ENCODE measurements around the gene POLN.

The POLN gene

GRCh38 chr4:2183394-2183793 is 58.5 kb downstream of the POLN start:
- Histone ChIP-seq H3K27ac (ENCODE audit: low read depth, low read length) (no peak overlapping the region), H3K9ac (ENCODE audit: low read length in 5 of 5) (no peak overlapping the region), H3K4me3 (ENCODE audit: low read depth in 1 of 5, low read length in 5 of 5) (no peak overlapping the region), H3K9me3 (ENCODE audit: control insufficient read depth in 5 of 5, low read length in 5 of 5) (peaks cover 0 to 12% (median 10%) of the 10 kb centered on the region in 5 donors), H3K27me3 (ENCODE audit: control insufficient read depth in 5 of 5, insufficient read depth in 4 of 5, low read length in 5 of 5) (no peaks in the 10 kb centered on the region), H3K36me3 (ENCODE audit: control insufficient read depth in 5 of 5, insufficient read depth in 5 of 5, low read length in 5 of 5) (no peaks in the 10 kb centered on the region), H3K4me1 (ENCODE audit: control insufficient read depth in 5 of 5, insufficient read depth in 5 of 5, low read length in 5 of 5) (peaks cover 0 to 5% (median 0%) of the 10 kb centered on the region in 5 donors)

- no peak overlapping the region for H3K4me3 ChIP-seq (ENCODE audit: low read depth in 1 of 5, low read length in 5 of 5)
- peaks cover 0 to 12% (median 10%) of the 10 kb centered on the region in 5 donors for H3K9me3 ChIP-seq (ENCODE audit: control insufficient read depth in 5 of 5, low read length in 5 of 5)
- H3K9ac ChIP-seq (ENCODE audit: low read length in 5 of 5), result no peak overlapping the region
- H3K4me1 ChIP-seq (ENCODE audit: control insufficient read depth in 5 of 5, insufficient read depth in 5 of 5, low read length in 5 of 5), result peaks cover 0 to 5% (median 0%) of the 10 kb centered on the region in 5 donors
- H3K27ac ChIP-seq (ENCODE audit: low read depth, low read length), result no peak overlapping the region
- no peaks in the 10 kb centered on the region for H3K27me3 ChIP-seq (ENCODE audit: control insufficient read depth in 5 of 5, insufficient read depth in 4 of 5, low read length in 5 of 5)
- H3K36me3 ChIP-seq (ENCODE audit: control insufficient read depth in 5 of 5, insufficient read depth in 5 of 5, low read length in 5 of 5), result no peaks in the 10 kb centered on the region
Observed at GRCh38 chr4:2182994-2183393, 58.9 kb downstream of the POLN start.

GRCh38 chr4:2180410-2180809 is 61.5 kb downstream of the POLN start:
- H3K27ac ChIP-seq (ENCODE audit: low read depth, low read length), result no peak overlapping the region

DNA sequence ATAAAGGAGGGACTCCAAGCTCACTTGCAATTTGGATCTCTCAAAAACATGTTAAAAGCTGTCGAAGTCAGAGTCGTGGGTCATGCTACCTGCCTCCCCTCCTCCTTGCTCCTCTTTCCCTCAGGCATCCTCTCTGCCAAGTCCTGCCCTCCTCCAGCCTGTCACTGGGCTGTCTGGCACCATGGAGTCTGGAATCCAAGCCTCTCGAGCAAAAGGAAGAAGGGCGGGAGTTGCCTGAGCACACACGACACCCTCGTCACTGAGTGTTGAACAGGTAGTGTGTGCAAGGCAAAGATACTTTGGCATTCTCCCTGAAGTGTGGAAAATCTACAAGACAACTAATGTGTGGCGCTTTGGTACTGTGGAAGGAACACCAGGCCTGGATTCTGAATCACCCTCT is 62.2 kb downstream of the POLN start:
- Histone ChIP-seq H3K4me1 (ENCODE audit: control insufficient read depth in 5 of 5, insufficient read depth in 5 of 5, low read length in 5 of 5) (peaks cover 0 to 27% (median 13%) of the 10 kb centered on the region in 5 donors), H3K9me3 (ENCODE audit: control insufficient read depth in 5 of 5, low read length in 5 of 5) (peaks cover 0 to 5% (median 2%) of the 10 kb centered on the region in 5 donors), H3K4me3 (ENCODE audit: low read depth in 1 of 5, low read length in 5 of 5) (no peak overlapping the region), H3K27ac (ENCODE audit: low read depth, low read length) (no peak overlapping the region), H3K36me3 (ENCODE audit: control insufficient read depth in 5 of 5, insufficient read depth in 5 of 5, low read length in 5 of 5) (no peaks in the 10 kb centered on the region), H3K27me3 (ENCODE audit: control insufficient read depth in 5 of 5, insufficient read depth in 4 of 5, low read length in 5 of 5) (no peaks in the 10 kb centered on the region), H3K9ac (ENCODE audit: low read length in 5 of 5) (no peak overlapping the region)

More at GRCh38 chr4:2180410-2180809, 61.5 kb downstream of the POLN start:
- Histone ChIP-seq H3K9me3 (ENCODE audit: control insufficient read depth in 5 of 5, low read length in 5 of 5) (peaks cover 0 to 5% (median 2%) of the 10 kb centered on the region in 5 donors), H3K27me3 (ENCODE audit: control insufficient read depth in 5 of 5, insufficient read depth in 4 of 5, low read length in 5 of 5) (no peaks in the 10 kb centered on the region), H3K36me3 (ENCODE audit: control insufficient read depth in 5 of 5, insufficient read depth in 5 of 5, low read length in 5 of 5) (no peaks in the 10 kb centered on the region), H3K9ac (ENCODE audit: low read length in 5 of 5) (no peak overlapping the region), H3K4me3 (ENCODE audit: low read depth in 1 of 5, low read length in 5 of 5) (no peak overlapping the region), H3K4me1 (ENCODE audit: control insufficient read depth in 5 of 5, insufficient read depth in 5 of 5, low read length in 5 of 5) (peaks cover 0 to 22% (median 12%) of the 10 kb centered on the region in 5 donors)

- Histone ChIP-seq H3K27ac (ENCODE audit: low read depth, low read length) (no peak overlapping the region), H3K9ac (ENCODE audit: low read length in 5 of 5) (no peak overlapping the region), H3K4me1 (ENCODE audit: control insufficient read depth in 5 of 5, insufficient read depth in 5 of 5, low read length in 5 of 5) (peaks cover 0 to 27% (median 13%) of the 10 kb centered on the region in 5 donors), H3K27me3 (ENCODE audit: control insufficient read depth in 5 of 5, insufficient read depth in 4 of 5, low read length in 5 of 5) (no peaks in the 10 kb centered on the region), H3K9me3 (ENCODE audit: control insufficient read depth in 5 of 5, low read length in 5 of 5) (peaks cover 0 to 5% (median 2%) of the 10 kb centered on the region in 5 donors), H3K36me3 (ENCODE audit: control insufficient read depth in 5 of 5, insufficient read depth in 5 of 5, low read length in 5 of 5) (no peaks in the 10 kb centered on the region), H3K4me3 (ENCODE audit: low read depth in 1 of 5, low read length in 5 of 5) (no peak overlapping the region)
Observed at GRCh38 chr4:2178986-2179385, 62.9 kb downstream of the POLN start.

DNA sequence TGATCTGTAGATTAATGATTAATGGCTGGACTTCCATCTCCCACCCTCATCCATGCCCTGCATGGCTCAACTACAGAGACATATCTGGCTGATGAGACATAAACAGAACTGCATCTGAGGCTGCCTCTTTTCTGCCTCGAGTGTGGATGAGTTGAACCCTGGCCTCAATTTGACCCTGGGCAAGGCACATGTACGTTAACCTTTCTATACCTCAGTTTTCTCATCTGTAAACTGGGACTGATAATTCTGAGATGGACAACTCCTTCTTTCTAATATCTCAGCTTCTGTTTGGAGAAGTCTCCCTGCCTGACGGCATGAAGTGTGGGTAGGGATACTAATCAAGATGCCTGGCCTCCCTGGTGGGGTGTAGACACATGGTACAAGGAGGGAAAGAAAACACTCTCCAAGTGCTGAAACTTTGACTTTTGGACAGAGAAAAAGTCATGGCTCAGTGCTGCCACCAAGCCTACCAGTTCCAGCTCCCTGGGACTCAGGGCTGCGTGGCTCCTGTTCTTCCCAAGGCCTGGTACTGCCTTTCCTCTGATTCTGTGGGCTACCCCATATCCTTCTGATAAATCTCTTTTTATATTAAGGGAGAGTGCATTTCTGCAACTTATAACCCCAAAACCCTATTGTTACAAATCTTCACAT is 64.4 kb downstream of the POLN start:
- H3K27ac ChIP-seq (ENCODE audit: low read depth, low read length), result no peak overlapping the region
- H3K27me3 ChIP-seq (ENCODE audit: control insufficient read depth in 5 of 5, insufficient read depth in 4 of 5, low read length in 5 of 5), result no peaks in the 10 kb centered on the region
- H3K4me1 ChIP-seq (ENCODE audit: control insufficient read depth in 5 of 5, insufficient read depth in 5 of 5, low read length in 5 of 5), result peaks cover 0 to 27% (median 15%) of the 10 kb centered on the region in 5 donors
- peaks cover 0 to 2% (median 0%) of the 10 kb centered on the region in 5 donors for H3K36me3 ChIP-seq (ENCODE audit: control insufficient read depth in 5 of 5, insufficient read depth in 5 of 5, low read length in 5 of 5)
- H3K4me3 ChIP-seq (ENCODE audit: low read depth in 1 of 5, low read length in 5 of 5), result no peak overlapping the region
- H3K9ac ChIP-seq (ENCODE audit: low read length in 5 of 5), result no peak overlapping the region
- peaks cover 0 to 5% (median 0%) of the 10 kb centered on the region in 5 donors for H3K9me3 ChIP-seq (ENCODE audit: control insufficient read depth in 5 of 5, low read length in 5 of 5)

- Histone ChIP-seq H3K4me1 (ENCODE audit: control insufficient read depth in 5 of 5, insufficient read depth in 5 of 5, low read length in 5 of 5) (peaks cover 0 to 27% (median 16%) of the 10 kb centered on the region in 5 donors), H3K9me3 (ENCODE audit: control insufficient read depth in 5 of 5, low read length in 5 of 5) (no peaks in the 10 kb centered on the region), H3K27ac (ENCODE audit: low read depth, low read length) (no peak overlapping the region), H3K4me3 (ENCODE audit: low read depth in 1 of 5, low read length in 5 of 5) (peak overlapping the region in 1 of 5 donors; percentile 26), H3K9ac (ENCODE audit: low read length in 5 of 5) (no peak overlapping the region), H3K27me3 (ENCODE audit: control insufficient read depth in 5 of 5, insufficient read depth in 4 of 5, low read length in 5 of 5) (no peaks in the 10 kb centered on the region), H3K36me3 (ENCODE audit: control insufficient read depth in 5 of 5, insufficient read depth in 5 of 5, low read length in 5 of 5) (peaks cover 0 to 2% (median 0%) of the 10 kb centered on the region in 5 donors)
Observed at GRCh38 chr4:2175990-2176698, 65.8 kb downstream of the POLN start.

- Histone ChIP-seq H3K36me3 (ENCODE audit: control insufficient read depth in 5 of 5, insufficient read depth in 5 of 5, low read length in 5 of 5) (peaks cover 2 to 14% (median 2%) of the 10 kb centered on the region in 5 donors), H3K27me3 (ENCODE audit: control insufficient read depth in 5 of 5, insufficient read depth in 4 of 5, low read length in 5 of 5) (no peaks in the 10 kb centered on the region), H3K4me1 (ENCODE audit: control insufficient read depth in 5 of 5, insufficient read depth in 5 of 5, low read length in 5 of 5) (peaks cover 0 to 27% (median 16%) of the 10 kb centered on the region in 5 donors), H3K9ac (ENCODE audit: low read length in 5 of 5) (no peak overlapping the region), H3K4me3 (ENCODE audit: low read depth in 1 of 5, low read length in 5 of 5) (no peak overlapping the region), H3K9me3 (ENCODE audit: control insufficient read depth in 5 of 5, low read length in 5 of 5) (no peaks in the 10 kb centered on the region), H3K27ac (ENCODE audit: low read depth, low read length) (no peak overlapping the region)
Observed at GRCh38 chr4:2174061-2174460, 67.9 kb downstream of the POLN start.

- Histone ChIP-seq H3K4me1 (ENCODE audit: control insufficient read depth in 5 of 5, insufficient read depth in 5 of 5, low read length in 5 of 5) (peaks cover 0 to 23% (median 16%) of the 10 kb centered on the region in 5 donors), H3K27me3 (ENCODE audit: control insufficient read depth in 5 of 5, insufficient read depth in 4 of 5, low read length in 5 of 5) (no peaks in the 10 kb centered on the region), H3K9ac (ENCODE audit: low read length in 5 of 5) (no peak overlapping the region), H3K36me3 (ENCODE audit: control insufficient read depth in 5 of 5, insufficient read depth in 5 of 5, low read length in 5 of 5) (peaks cover 2 to 23% (median 7%) of the 10 kb centered on the region in 5 donors), H3K27ac (ENCODE audit: low read depth, low read length) (no peak overlapping the region), H3K9me3 (ENCODE audit: control insufficient read depth in 5 of 5, low read length in 5 of 5) (no peaks in the 10 kb centered on the region), H3K4me3 (ENCODE audit: low read depth in 1 of 5, low read length in 5 of 5) (no peak overlapping the region)
Observed at GRCh38 chr4:2172627-2173231, 69.2 kb downstream of the POLN start.

DNA sequence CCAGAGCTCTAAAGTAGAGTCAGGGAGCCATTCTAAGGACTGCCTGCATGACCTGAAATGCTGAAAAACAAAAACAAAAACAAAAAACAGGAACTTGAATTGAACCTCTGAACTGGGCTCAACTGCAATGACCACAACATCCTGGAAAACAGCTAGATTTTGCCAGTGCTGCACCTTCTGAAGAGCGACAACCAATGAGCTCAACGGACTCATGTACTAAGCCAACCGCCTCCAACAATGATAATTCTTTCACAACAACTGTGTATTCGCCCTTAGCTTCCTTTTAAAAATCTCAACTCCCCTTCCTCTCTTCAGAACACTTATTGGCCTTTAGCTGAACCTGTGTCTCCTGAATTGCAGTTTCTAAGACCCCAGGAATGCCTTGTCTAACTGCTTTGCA is 69.8 kb downstream of the POLN start:
- Histone ChIP-seq H3K9ac (ENCODE audit: low read length in 5 of 5) (no peak overlapping the region), H3K36me3 (ENCODE audit: control insufficient read depth in 5 of 5, insufficient read depth in 5 of 5, low read length in 5 of 5) (peaks cover 2 to 23% (median 7%) of the 10 kb centered on the region in 5 donors), H3K4me1 (ENCODE audit: control insufficient read depth in 5 of 5, insufficient read depth in 5 of 5, low read length in 5 of 5) (peaks cover 0 to 20% (median 16%) of the 10 kb centered on the region in 5 donors), H3K27ac (ENCODE audit: low read depth, low read length) (no peak overlapping the region), H3K27me3 (ENCODE audit: control insufficient read depth in 5 of 5, insufficient read depth in 4 of 5, low read length in 5 of 5) (no peaks in the 10 kb centered on the region), H3K4me3 (ENCODE audit: low read depth in 1 of 5, low read length in 5 of 5) (no peak overlapping the region), H3K9me3 (ENCODE audit: control insufficient read depth in 5 of 5, low read length in 5 of 5) (no peaks in the 10 kb centered on the region)
